A673 (cell line): ENCODE data around the gene UNK.

Experiments used
- CTCF ChIP-seq: fragments of 300-800, 200-600 bp; sonication (generic); conservative IDR thresholded peaks from 2 replicates; pipeline ENCODE4 v1.5.1; 2017; ENCODE audit warnings: low read depth, mild to moderate bottlenecking, antibody characterized with exemption, low read length, moderate library complexity, mixed read lengths
- EZH2 ChIP-seq: fragments of 200-600 bp; sonication (generic); IDR thresholded peaks from 2 replicates; pipeline ENCODE4 v1.6.1; 2017; ENCODE audit warnings: borderline replicate concordance, low read depth, mild to moderate bottlenecking, mixed read lengths, antibody characterized with exemption, low read length; ENCODE audit not compliant: poor library complexity, severe bottlenecking

- TF ChIP-seq EZH2, result no peak
- TF ChIP-seq CTCF, result no peak
These were observed 88.1 kb downstream of the UNK start for GRCh38 chr17:75872434-75873351.
